ENCODE measurements around the gene CSRNP3. TPM values are rescaled to one million over a fixed set of nuclear protein-coding genes. Genes with fewer than 3 reads are reported as not detected.

Gene CSRNP3
- total and polyA plus RNA-seq, 2 donors (not counting 1 experiment from before 2014, with no cell fraction given), result not detected

- intact Hi-C loops (cut with micrococcal nuclease), result no loop called here
- Histone ChIP-seq H3K27me3 (replicated peaks in 1 of 4; ENCODE audit: control extremely low read depth in 1 of 4, control insufficient read depth in 3 of 4, insufficient read depth in 4 of 4, low read length in 3 of 4) (no peaks in the 10 kb centered on the region), H3K4me1 (ENCODE audit: control insufficient read depth in 2 of 2, insufficient read depth in 2 of 2, low read length in 2 of 2) (no peaks in the 10 kb centered on the region), H3K9ac (ENCODE audit: low read length) (no peak overlapping the region), H2AFZ (ENCODE audit: insufficient read depth, low read depth, low read length, poor library complexity, severe bottlenecking) (no peak overlapping the region), H4K20me1 (ENCODE audit: control insufficient read depth, insufficient read depth, low read length, poor library complexity, severe bottlenecking) (no peaks in the 10 kb centered on the region), H3K9me3 (ENCODE audit: control extremely low read depth in 1 of 3, control insufficient read depth in 2 of 3, insufficient read depth in 1 of 3, low read length in 2 of 3) (peaks cover 2 to 13% (median 6%) of the 10 kb centered on the region in 3 donors), H3K27ac (ENCODE audit: low read length in 2 of 2) (no peak overlapping the region), H3K36me3 (replicated peaks in 1 of 2; ENCODE audit: control extremely low read depth in 1 of 2, control insufficient read depth in 1 of 2, extremely low read depth in 1 of 2, insufficient read depth in 2 of 2, low read length in 1 of 2) (no peaks in the 10 kb centered on the region), H3K79me2 (ENCODE audit: control insufficient read depth, insufficient read depth, low read length) (no peaks in the 10 kb centered on the region), H3K4me2 (replicated peaks; ENCODE audit: low read depth, low read length, poor library complexity, severe bottlenecking) (no peak overlapping the region), H3K4me3 (ENCODE audit: control extremely low read depth in 1 of 5, extremely low read depth in 1 of 5, insufficient read depth in 1 of 5, low read depth in 2 of 5, low read length in 4 of 5) (no peak overlapping the region)
- CTCF ChIA-PET, result no interaction called here
- Mint-ChIP-seq H3K27ac (no peak overlapping the region), H3K4me1 (no peaks in the 10 kb centered on the region), H3K9me3 (ENCODE audit: insufficient read depth) (no peaks in the 10 kb centered on the region), H3K4me3 (no peak overlapping the region), H3K27me3 (peaks cover 4% of the 10 kb centered on the region)
- TF ChIP-seq EZH2 (IDR thresholded peaks at IDR 0.05; ENCODE audit: borderline replicate concordance, insufficient read depth, low read depth, low read length, poor library complexity, severe bottlenecking) (no peak), CTCF (IDR thresholded peaks at IDR 0.05) (no peak)
- DNase-seq (no peak), ATAC-seq (ENCODE audit: low read depth) (no peak)
- POLR2A ChIA-PET, result no interaction called here
- no CpG with 5 or more reads among the region's 1 CpG for WGBS (ENCODE audit: insufficient coverage)
Observed at GRCh38 chr2:165618806-165619205, 149.3 kb downstream of the CSRNP3 start.

- Histone ChIP-seq H3K27me3 (replicated peaks in 1 of 4; ENCODE audit: control extremely low read depth in 1 of 4, control insufficient read depth in 3 of 4, insufficient read depth in 4 of 4, low read length in 3 of 4) (no peaks in the 10 kb centered on the region), H3K4me1 (ENCODE audit: control insufficient read depth in 2 of 2, insufficient read depth in 2 of 2, low read length in 2 of 2) (no peaks in the 10 kb centered on the region), H3K9ac (ENCODE audit: low read length) (no peak overlapping the region), H3K36me3 (replicated peaks in 1 of 2; ENCODE audit: control extremely low read depth in 1 of 2, control insufficient read depth in 1 of 2, extremely low read depth in 1 of 2, insufficient read depth in 2 of 2, low read length in 1 of 2) (no peaks in the 10 kb centered on the region), H3K4me3 (ENCODE audit: control extremely low read depth in 1 of 5, extremely low read depth in 1 of 5, insufficient read depth in 1 of 5, low read depth in 2 of 5, low read length in 4 of 5) (no peak overlapping the region), H3K9me3 (ENCODE audit: control extremely low read depth in 1 of 3, control insufficient read depth in 2 of 3, insufficient read depth in 1 of 3, low read length in 2 of 3) (peaks cover 2 to 9% (median 5%) of the 10 kb centered on the region in 3 donors), H3K4me2 (replicated peaks; ENCODE audit: low read depth, low read length, poor library complexity, severe bottlenecking) (no peak overlapping the region), H4K20me1 (ENCODE audit: control insufficient read depth, insufficient read depth, low read length, poor library complexity, severe bottlenecking) (no peaks in the 10 kb centered on the region), H3K79me2 (ENCODE audit: control insufficient read depth, insufficient read depth, low read length) (no peaks in the 10 kb centered on the region), H2AFZ (ENCODE audit: insufficient read depth, low read depth, low read length, poor library complexity, severe bottlenecking) (no peak overlapping the region), H3K27ac (ENCODE audit: low read length in 2 of 2) (no peak overlapping the region)
- no peak for DNase-seq
- no peak for ATAC-seq (ENCODE audit: low read depth)
- Mint-ChIP-seq H3K4me1 (no peaks in the 10 kb centered on the region), H3K27me3 (peaks cover 4% of the 10 kb centered on the region), H3K4me3 (no peak overlapping the region), H3K27ac (no peak overlapping the region), H3K9me3 (ENCODE audit: insufficient read depth) (no peaks in the 10 kb centered on the region)
- intact Hi-C loops (cut with micrococcal nuclease), result no loop called here
- no peak for TF ChIP-seq CTCF (IDR thresholded peaks at IDR 0.05)
- TF ChIP-seq EZH2 (IDR thresholded peaks at IDR 0.05; ENCODE audit: borderline replicate concordance, insufficient read depth, low read depth, low read length, poor library complexity, severe bottlenecking), result no peak
- ChIA-PET CTCF (no interaction called here), POLR2A (no interaction called here)
- 88% methylated on average over 3 of the region's 5 CpGs for WGBS (ENCODE audit: insufficient coverage)
Observed at GRCh38 chr2:165621086-165621560, 151.6 kb downstream of the CSRNP3 start.
